Measurements from ENCODE around the gene APOA1. TPM values are rescaled to one million over a fixed set of nuclear protein-coding genes. Genes with fewer than 3 reads are reported as not detected.

Gene APOA1
- total RNA-seq, result not detected

GRCh38 chr11:116837231-116838091 lies at the start of gene APOA1:
Gene APOA1, minus strand, starts transcription at chr11:116837622. Its CDS starts 235 bp downstream, at chr11:116837387.
- Mint-ChIP-seq H3K4me1 (ENCODE audit: low read depth) (peaks cover 22% of the 10 kb centered on the region), H3K27me3 (ENCODE audit: low read depth) (no peaks in the 10 kb centered on the region), H3K27ac (no peak within 1 kb of the TSS), H3K9me3 (no peaks in the 10 kb centered on the region), H3K4me3 (peak within 1 kb of the TSS in 1 of 2 donors; percentile 75), H3K36me3 (ENCODE audit: insufficient read depth in 2 of 2) (no peaks in the 10 kb centered on the region)
- no peak for DNase-seq
- ATAC-seq (replicated peaks in 1 of 2), result no peak

- Mint-ChIP-seq H3K27ac (no peak overlapping the region), H3K4me1 (ENCODE audit: low read depth) (peaks cover 38% of the 10 kb centered on the region), H3K9me3 (no peaks in the 10 kb centered on the region), H3K27me3 (ENCODE audit: low read depth) (no peaks in the 10 kb centered on the region), H3K36me3 (ENCODE audit: insufficient read depth in 2 of 2) (peaks cover 0 to 1% of the 10 kb centered on the region in 2 donors), H3K4me3 (no peak overlapping the region)
- DNase-seq (no peak), ATAC-seq (replicated peaks in 1 of 2) (no peak)
Observed at GRCh38 chr11:116885951-116886655, 48.7 kb upstream of the APOA1 start.

- H3K4me1 Mint-ChIP-seq (ENCODE audit: low read depth), result peaks cover 37% of the 10 kb centered on the region
- peak overlapping the region; percentile 0 for H3K27ac Mint-ChIP-seq
- no peaks in the 10 kb centered on the region for H3K9me3 Mint-ChIP-seq
- peaks cover 0 to 1% of the 10 kb centered on the region in 2 donors for H3K36me3 Mint-ChIP-seq (ENCODE audit: insufficient read depth in 2 of 2)
- H3K27me3 Mint-ChIP-seq (ENCODE audit: low read depth), result no peaks in the 10 kb centered on the region
- DNase-seq (peak; percentile 28 to 38), ATAC-seq (replicated peaks in 1 of 2) (peak; percentile 94 to 96)
- H3K4me3 Mint-ChIP-seq, result no peak overlapping the region
Observed at GRCh38 chr11:116882386-116882785, 45.0 kb upstream of the APOA1 start.

DNA sequence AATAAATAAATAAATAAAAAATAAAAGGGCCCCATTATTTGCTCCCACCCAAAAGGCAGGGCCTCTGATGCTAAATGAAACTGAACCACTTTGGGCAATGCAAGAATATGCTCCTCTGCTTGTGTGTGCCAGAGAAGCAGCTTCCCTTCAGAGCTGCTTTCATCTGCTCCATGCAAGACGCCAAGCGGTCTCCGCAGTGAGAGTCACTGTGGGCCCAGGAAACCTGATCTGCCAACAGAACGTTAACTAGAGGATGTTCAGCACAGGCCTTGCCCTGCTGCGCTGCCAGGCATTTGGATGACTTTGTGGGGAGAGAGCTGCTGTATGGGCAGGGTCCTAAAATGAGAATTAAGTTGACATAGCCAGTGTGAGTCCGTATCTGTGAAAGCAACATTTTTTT lies 43.7 kb upstream of the APOA1 start:
- Mint-ChIP-seq H3K4me1 (ENCODE audit: low read depth) (peaks cover 37% of the 10 kb centered on the region), H3K4me3 (no peak overlapping the region), H3K9me3 (no peaks in the 10 kb centered on the region), H3K36me3 (ENCODE audit: insufficient read depth in 2 of 2) (peaks cover 0 to 1% of the 10 kb centered on the region in 2 donors), H3K27ac (no peak overlapping the region), H3K27me3 (ENCODE audit: low read depth) (no peaks in the 10 kb centered on the region)
- DNase-seq (no peak), ATAC-seq (replicated peaks in 1 of 2) (no peak)

DNA sequence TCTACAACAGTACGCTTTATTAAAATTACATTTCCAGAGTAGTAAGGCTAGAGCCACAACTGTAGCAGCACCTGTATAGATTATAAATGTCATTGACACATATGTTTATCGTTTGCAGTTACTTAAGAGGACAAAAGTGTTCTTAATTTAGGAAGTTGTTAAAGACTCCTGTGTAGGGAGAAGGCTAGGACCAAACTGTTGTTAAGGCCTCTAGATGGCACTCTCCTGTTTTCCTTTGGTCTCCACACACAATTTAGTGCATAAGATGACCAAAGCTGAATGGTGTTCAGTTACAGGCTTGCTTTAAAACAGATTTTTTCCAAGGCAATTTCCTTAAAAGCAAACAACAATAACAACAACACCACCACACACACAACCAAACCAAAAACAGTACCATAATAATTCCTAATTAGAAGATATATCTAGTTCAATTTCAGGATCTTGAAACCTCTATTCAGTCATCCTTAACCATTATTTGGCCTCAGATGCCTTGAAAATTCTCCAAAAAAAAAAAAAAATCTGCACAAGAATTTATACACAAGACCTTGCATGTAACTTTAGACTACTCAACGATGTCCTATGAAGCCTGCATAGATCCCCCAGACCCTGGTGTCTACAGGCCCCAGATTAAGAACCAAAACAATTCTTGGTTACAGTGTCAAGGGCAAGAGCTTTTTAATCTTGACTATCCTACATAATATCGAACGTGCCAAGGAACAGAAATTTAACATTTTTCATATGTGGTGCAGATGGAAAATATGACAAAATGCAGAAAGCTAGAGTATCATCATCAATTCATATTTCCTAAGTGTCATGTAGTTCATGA lies 42.6 kb upstream of the APOA1 start:
- H3K36me3 Mint-ChIP-seq (ENCODE audit: insufficient read depth in 2 of 2), result peaks cover 0 to 2% of the 10 kb centered on the region in 2 donors
- H3K27ac Mint-ChIP-seq, result peak overlapping the region; percentile 22
- peak; percentile 17 to 34 for DNase-seq
- peaks cover 37% of the 10 kb centered on the region for H3K4me1 Mint-ChIP-seq (ENCODE audit: low read depth)
- H3K27me3 Mint-ChIP-seq (ENCODE audit: low read depth), result no peaks in the 10 kb centered on the region
- H3K9me3 Mint-ChIP-seq, result no peaks in the 10 kb centered on the region
- H3K4me3 Mint-ChIP-seq, result no peak overlapping the region
- ATAC-seq (replicated peaks in 1 of 2), result peak; percentile 54 to 64

DNA sequence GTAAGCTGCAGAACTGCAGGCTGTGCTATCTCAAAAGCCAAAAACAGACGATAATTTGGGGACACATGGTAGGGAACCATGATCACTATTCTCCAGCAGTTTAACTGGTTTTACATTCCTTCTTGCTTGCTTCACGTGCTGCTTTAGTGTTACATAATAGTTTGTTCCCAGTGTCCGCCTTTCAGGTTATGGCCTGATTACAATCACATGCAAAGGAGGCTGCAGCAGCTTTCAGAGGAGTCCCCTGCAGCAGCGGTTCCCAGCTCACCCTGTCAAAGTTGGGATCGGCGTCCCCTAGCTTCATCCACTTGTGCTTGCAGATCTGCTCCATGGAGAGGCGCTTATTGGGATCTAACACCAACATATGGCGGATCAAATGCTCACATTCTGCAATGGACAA lies 39.2 kb upstream of the APOA1 start:
- H3K27ac Mint-ChIP-seq, result no peak overlapping the region
- no peak overlapping the region for H3K4me3 Mint-ChIP-seq
- no peaks in the 10 kb centered on the region for H3K27me3 Mint-ChIP-seq (ENCODE audit: low read depth)
- no peaks in the 10 kb centered on the region for H3K9me3 Mint-ChIP-seq
- H3K36me3 Mint-ChIP-seq (ENCODE audit: insufficient read depth in 2 of 2), result peaks cover 2 to 5% of the 10 kb centered on the region in 2 donors
- H3K4me1 Mint-ChIP-seq (ENCODE audit: low read depth), result peaks cover 18% of the 10 kb centered on the region
- DNase-seq (no peak), ATAC-seq (replicated peaks in 1 of 2) (no peak)

- H3K36me3 Mint-ChIP-seq (ENCODE audit: insufficient read depth in 2 of 2), result peaks cover 5 to 10% of the 10 kb centered on the region in 2 donors
- no peaks in the 10 kb centered on the region for H3K9me3 Mint-ChIP-seq
- DNase-seq (no peak), ATAC-seq (replicated peaks in 1 of 2) (no peak)
- no peak overlapping the region for H3K4me3 Mint-ChIP-seq
- H3K4me1 Mint-ChIP-seq (ENCODE audit: low read depth), result peaks cover 16% of the 10 kb centered on the region
- H3K27ac Mint-ChIP-seq, result no peak overlapping the region
- no peaks in the 10 kb centered on the region for H3K27me3 Mint-ChIP-seq (ENCODE audit: low read depth)
Observed at GRCh38 chr11:116875194-116875593, 37.8 kb upstream of the APOA1 start.

DNA sequence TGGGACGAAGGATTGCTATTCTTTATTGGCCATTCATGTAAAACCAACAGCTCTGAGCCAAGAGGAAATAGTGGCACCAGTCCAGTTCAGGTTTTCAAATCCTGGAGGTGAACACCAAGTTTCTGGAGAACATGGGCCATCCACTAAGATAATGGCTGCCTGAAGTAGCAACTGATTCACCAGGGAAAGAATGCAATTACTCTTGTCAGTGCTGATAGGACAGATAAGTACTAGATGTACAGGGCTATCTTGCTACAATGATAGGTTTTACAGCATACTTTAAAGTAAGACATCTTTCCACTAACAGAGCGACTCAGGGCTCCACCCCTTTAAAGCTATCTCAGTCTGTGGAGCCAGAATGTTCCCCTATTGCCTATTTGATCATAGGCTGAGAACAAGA lies 36.8 kb upstream of the APOA1 start:
- peaks cover 17% of the 10 kb centered on the region for H3K4me1 Mint-ChIP-seq (ENCODE audit: low read depth)
- ATAC-seq (replicated peaks in 1 of 2) (no peak), DNase-seq (no peak)
- no peaks in the 10 kb centered on the region for H3K9me3 Mint-ChIP-seq
- H3K27ac Mint-ChIP-seq, result no peak overlapping the region
- no peak overlapping the region for H3K4me3 Mint-ChIP-seq
- H3K36me3 Mint-ChIP-seq (ENCODE audit: insufficient read depth in 2 of 2), result peaks cover 5 to 10% of the 10 kb centered on the region in 2 donors
- no peaks in the 10 kb centered on the region for H3K27me3 Mint-ChIP-seq (ENCODE audit: low read depth)

- H3K9me3 Mint-ChIP-seq, result no peaks in the 10 kb centered on the region
- peaks cover 17% of the 10 kb centered on the region for H3K4me1 Mint-ChIP-seq (ENCODE audit: low read depth)
- H3K27ac Mint-ChIP-seq, result no peak overlapping the region
- H3K36me3 Mint-ChIP-seq (ENCODE audit: insufficient read depth in 2 of 2), result peaks cover 5 to 10% of the 10 kb centered on the region in 2 donors
- no peaks in the 10 kb centered on the region for H3K27me3 Mint-ChIP-seq (ENCODE audit: low read depth)
- DNase-seq, result no peak
- ATAC-seq (replicated peaks in 1 of 2), result no peak
- H3K4me3 Mint-ChIP-seq, result no peak overlapping the region
Observed at GRCh38 chr11:116873381-116873780, 36.0 kb upstream of the APOA1 start.

GRCh38 chr11:116871248-116871647 lies 33.8 kb upstream of the APOA1 start:
- H3K36me3 Mint-ChIP-seq (ENCODE audit: insufficient read depth in 2 of 2), result peaks cover 5 to 14% of the 10 kb centered on the region in 2 donors
- no peak for DNase-seq
- H3K9me3 Mint-ChIP-seq, result no peaks in the 10 kb centered on the region
- peak overlapping the region; percentile 77 for H3K27ac Mint-ChIP-seq
- H3K4me1 Mint-ChIP-seq (ENCODE audit: low read depth), result peaks cover 17% of the 10 kb centered on the region
- H3K4me3 Mint-ChIP-seq, result no peak overlapping the region
- ATAC-seq (replicated peaks in 1 of 2), result no peak
- no peaks in the 10 kb centered on the region for H3K27me3 Mint-ChIP-seq (ENCODE audit: low read depth)

- peak; percentile 27 to 66 for ATAC-seq (replicated peaks in 1 of 2)
- Mint-ChIP-seq H3K9me3 (no peaks in the 10 kb centered on the region), H3K36me3 (ENCODE audit: insufficient read depth in 2 of 2) (peaks cover 6 to 14% of the 10 kb centered on the region in 2 donors), H3K27ac (peak overlapping the region; percentile 55), H3K4me1 (ENCODE audit: low read depth) (peaks cover 17% of the 10 kb centered on the region), H3K4me3 (no peak overlapping the region), H3K27me3 (ENCODE audit: low read depth) (no peaks in the 10 kb centered on the region)
- DNase-seq, result no peak
Observed at GRCh38 chr11:116870054-116870453, 32.6 kb upstream of the APOA1 start.

DNA sequence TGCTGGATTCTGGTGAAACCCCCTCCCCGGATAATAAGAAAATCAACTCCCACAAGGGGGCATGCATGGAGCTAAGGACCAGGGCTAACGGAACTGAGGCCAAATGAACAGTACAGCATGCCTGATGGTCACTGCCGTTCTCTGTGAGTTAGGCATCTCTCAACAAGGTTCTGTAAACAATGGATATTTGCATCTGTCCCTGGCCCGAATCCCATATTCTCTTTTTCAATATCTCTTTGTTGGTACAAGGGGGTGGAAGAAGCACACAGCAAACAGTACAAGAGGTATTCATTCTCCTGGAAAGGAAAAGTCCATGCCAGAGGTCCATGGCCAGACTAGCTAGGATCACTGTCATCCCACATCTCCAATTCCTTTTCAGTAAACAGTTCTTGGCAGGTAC lies 32.2 kb upstream of the APOA1 start:
- Mint-ChIP-seq H3K4me1 (ENCODE audit: low read depth) (peaks cover 17% of the 10 kb centered on the region), H3K4me3 (no peak overlapping the region), H3K27me3 (ENCODE audit: low read depth) (no peaks in the 10 kb centered on the region), H3K9me3 (no peaks in the 10 kb centered on the region), H3K36me3 (ENCODE audit: insufficient read depth in 2 of 2) (peaks cover 4 to 14% of the 10 kb centered on the region in 2 donors), H3K27ac (peak overlapping the region; percentile 55)
- DNase-seq, result no peak
- no peak for ATAC-seq (replicated peaks in 1 of 2)

GRCh38 chr11:116868066-116868465 lies 30.6 kb upstream of the APOA1 start:
- H3K27me3 Mint-ChIP-seq (ENCODE audit: low read depth), result no peaks in the 10 kb centered on the region
- H3K4me3 Mint-ChIP-seq, result no peak overlapping the region
- no peaks in the 10 kb centered on the region for H3K9me3 Mint-ChIP-seq
- no peak for ATAC-seq (replicated peaks in 1 of 2)
- no peak for DNase-seq
- H3K4me1 Mint-ChIP-seq (ENCODE audit: low read depth), result peaks cover 17% of the 10 kb centered on the region
- H3K27ac Mint-ChIP-seq, result no peak overlapping the region
- H3K36me3 Mint-ChIP-seq (ENCODE audit: insufficient read depth in 2 of 2), result peaks cover 4 to 14% of the 10 kb centered on the region in 2 donors

Measured in activated T-cell treated with anti-CD3 and anti-CD28 coated beads, Interleukin-2, amount 50 U/mL, for 72 hours (primary cell).